GM21576 (cell line): ENCODE data around the gene RNF141.

Experiments
- ATAC-seq: cut with Tn5 transposase; IDR thresholded peaks from one replicate; pipeline ENCODE4 v1.9.1; 2021; ENCODE audit warnings: mild to moderate bottlenecking, moderate library complexity; ENCODE audit not compliant: unreplicated experiment

RNF141 gene

GRCh38 chr11:10499874-10500601 is 40.9 kb downstream of the RNF141 start:
- ATAC-seq = no peak

GRCh38 chr11:10499452-10499851 is 41.5 kb downstream of the RNF141 start:
- ATAC-seq = no peak

GRCh38 chr11:10498426-10499250 is 42.3 kb downstream of the RNF141 start:
- no peak for ATAC-seq

GRCh38 chr11:10498022-10498400 is 43.0 kb downstream of the RNF141 start:
- no peak for ATAC-seq

GRCh38 chr11:10497371-10498021 is 43.5 kb downstream of the RNF141 start:
- ATAC-seq = no peak

GRCh38 chr11:10496296-10496936 is 44.6 kb downstream of the RNF141 start:
- ATAC-seq = no peak

GRCh38 chr11:10495464-10495786 is 45.6 kb downstream of the RNF141 start:
- ATAC-seq = no peak

- ATAC-seq = no peak
These were observed 46.1 kb downstream of the RNF141 start for GRCh38 chr11:10494636-10495463.

GRCh38 chr11:10493041-10493663 is 47.8 kb downstream of the RNF141 start:
- no peak for ATAC-seq

GRCh38 chr11:10492084-10492483 is 48.9 kb downstream of the RNF141 start:
- no peak for ATAC-seq

GRCh38 chr11:10490398-10491241 is 50.4 kb downstream of the RNF141 start:
- ATAC-seq = no peak

- no peak for ATAC-seq
These were observed 51.0 kb downstream of the RNF141 start for GRCh38 chr11:10490032-10490397.

GRCh38 chr11:10488934-10489691 is 51.9 kb downstream of the RNF141 start:
- ATAC-seq = peak; percentile 62

GRCh38 chr11:10488121-10488933 is 52.7 kb downstream of the RNF141 start:
- ATAC-seq = peak; percentile 9

- no peak for ATAC-seq
These were observed 53.9 kb downstream of the RNF141 start for GRCh38 chr11:10487002-10487647.

- no peak for ATAC-seq
These were observed 54.7 kb downstream of the RNF141 start for GRCh38 chr11:10486161-10486840.

GRCh38 chr11:10485646-10486045 is 55.3 kb downstream of the RNF141 start:
- no peak for ATAC-seq
